Measurements from ENCODE around the gene RARB.

DNA sequence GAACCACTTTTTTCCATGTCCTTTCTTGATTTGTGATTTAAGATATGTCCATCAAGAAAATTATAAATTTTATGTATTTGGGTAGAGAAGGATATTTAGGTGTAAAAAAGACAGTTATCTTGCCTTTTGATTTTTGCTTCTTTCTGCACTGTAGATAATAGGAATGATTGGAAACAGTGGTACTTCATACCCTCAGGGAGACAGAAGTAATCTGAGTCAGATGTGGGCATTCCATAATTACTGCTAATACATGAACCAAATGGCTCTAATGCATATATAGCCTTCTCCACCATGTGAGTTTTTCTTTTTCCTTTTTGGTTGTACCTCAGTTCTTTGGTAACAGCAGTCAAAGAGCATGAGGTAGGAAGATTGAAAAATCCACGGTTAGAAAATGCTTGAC lies 67.2 kb downstream of the RARB start:
- TF ChIP-seq, protein P1, sequence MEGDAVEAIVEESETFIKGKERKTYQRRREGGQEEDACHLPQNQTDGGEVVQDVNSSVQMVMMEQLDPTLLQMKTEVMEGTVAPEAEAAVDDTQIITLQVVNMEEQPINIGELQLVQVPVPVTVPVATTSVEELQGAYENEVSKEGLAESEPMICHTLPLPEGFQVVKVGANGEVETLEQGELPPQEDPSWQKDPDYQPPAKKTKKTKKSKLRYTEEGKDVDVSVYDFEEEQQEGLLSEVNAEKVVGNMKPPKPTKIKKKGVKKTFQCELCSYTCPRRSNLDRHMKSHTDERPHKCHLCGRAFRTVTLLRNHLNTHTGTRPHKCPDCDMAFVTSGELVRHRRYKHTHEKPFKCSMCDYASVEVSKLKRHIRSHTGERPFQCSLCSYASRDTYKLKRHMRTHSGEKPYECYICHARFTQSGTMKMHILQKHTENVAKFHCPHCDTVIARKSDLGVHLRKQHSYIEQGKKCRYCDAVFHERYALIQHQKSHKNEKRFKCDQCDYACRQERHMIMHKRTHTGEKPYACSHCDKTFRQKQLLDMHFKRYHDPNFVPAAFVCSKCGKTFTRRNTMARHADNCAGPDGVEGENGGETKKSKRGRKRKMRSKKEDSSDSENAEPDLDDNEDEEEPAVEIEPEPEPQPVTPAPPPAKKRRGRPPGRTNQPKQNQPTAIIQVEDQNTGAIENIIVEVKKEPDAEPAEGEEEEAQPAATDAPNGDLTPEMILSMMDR (optimal IDR thresholded peaks at IDR 0.05 in 1 of 3, IDR thresholded peaks at IDR 0.05 in 1 of 3, conservative IDR thresholded peaks at IDR 0.05 in 1 of 3; ENCODE audit: extremely low read depth in 1 of 3, insufficient read depth in 2 of 3, low read length in 3 of 3) = no peak
- TF ChIP-seq EZH2 (IDR thresholded peaks at IDR 0.05; ENCODE audit: low read length) = no peak
